ENCODE measurements around the gene ATG16L1.

The ATG16L1 gene

DNA sequence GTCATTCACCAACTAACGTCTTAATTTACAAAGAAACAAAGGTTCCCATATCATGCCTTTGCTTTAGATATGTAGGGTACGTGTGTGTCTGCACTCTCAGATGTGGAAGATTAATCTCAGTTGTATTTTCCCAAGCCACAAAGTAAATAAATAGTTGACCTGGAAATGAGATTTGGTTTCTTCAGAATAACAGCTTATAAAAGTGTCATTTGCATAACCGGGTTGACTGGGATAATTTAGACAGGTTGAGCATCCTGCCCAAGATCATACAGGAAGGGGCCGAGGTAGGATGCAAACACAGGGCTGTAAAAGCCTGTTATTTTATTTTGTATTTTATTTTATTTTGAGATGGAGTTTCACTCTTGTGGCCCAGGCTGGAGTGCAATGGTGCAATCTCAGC lies 19.5 kb downstream of the ATG16L1 start:
- no peak for DNase-seq (ENCODE audit: low read depth)
- H3K4me3 ChIP-seq (ENCODE audit: low read depth, low read length): no peak overlapping the region
- TF ChIP-seq, protein P1, sequence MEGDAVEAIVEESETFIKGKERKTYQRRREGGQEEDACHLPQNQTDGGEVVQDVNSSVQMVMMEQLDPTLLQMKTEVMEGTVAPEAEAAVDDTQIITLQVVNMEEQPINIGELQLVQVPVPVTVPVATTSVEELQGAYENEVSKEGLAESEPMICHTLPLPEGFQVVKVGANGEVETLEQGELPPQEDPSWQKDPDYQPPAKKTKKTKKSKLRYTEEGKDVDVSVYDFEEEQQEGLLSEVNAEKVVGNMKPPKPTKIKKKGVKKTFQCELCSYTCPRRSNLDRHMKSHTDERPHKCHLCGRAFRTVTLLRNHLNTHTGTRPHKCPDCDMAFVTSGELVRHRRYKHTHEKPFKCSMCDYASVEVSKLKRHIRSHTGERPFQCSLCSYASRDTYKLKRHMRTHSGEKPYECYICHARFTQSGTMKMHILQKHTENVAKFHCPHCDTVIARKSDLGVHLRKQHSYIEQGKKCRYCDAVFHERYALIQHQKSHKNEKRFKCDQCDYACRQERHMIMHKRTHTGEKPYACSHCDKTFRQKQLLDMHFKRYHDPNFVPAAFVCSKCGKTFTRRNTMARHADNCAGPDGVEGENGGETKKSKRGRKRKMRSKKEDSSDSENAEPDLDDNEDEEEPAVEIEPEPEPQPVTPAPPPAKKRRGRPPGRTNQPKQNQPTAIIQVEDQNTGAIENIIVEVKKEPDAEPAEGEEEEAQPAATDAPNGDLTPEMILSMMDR (IDR thresholded peaks at IDR 0.05; ENCODE audit: low read depth, low read length, missing control alignments): no peak

DNA sequence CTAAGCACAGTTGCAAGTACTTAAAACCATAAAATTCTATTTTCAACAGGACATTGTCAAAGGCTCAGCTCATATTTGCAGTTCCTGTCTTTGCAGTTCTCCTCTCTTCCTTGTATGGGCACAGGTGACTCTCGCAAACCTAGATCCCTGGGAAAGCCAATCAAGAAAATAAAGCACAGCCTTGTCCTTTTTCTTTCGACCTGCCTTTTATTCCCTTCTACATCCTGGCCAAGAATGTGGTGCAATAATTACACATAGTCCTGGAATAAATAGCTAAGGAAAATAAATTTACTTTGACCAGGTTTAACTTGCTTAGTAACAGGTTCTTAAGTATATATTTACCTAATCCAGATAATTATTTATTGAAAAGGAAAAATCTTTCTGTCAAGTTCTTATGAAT lies 20.2 kb downstream of the ATG16L1 start:
- no peak overlapping the region for H3K4me3 ChIP-seq (ENCODE audit: low read depth, low read length)
- TF ChIP-seq, protein P1 (IDR thresholded peaks at IDR 0.05; ENCODE audit: low read depth, low read length, missing control alignments): no peak
- no peak for DNase-seq (ENCODE audit: low read depth)

DNA sequence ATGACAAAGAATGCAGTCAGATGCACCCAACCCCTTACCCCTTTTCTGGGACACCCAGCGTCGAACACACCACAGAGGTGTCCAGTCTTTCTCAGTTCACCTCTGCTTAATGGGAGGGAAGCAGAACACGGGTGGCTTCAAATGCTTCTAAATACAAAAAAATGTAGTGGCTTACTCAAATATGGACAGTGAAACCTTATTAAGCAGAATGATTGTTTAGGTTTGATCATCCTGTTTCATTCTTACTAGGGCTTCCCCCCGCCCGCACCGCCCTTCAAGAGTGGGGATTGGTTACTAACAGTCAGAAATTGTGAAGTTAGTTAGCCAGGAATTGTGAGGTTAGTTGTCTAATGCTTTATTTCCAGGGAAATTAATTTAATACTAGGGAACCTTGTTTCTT lies 21.6 kb downstream of the ATG16L1 start:
- DNase-seq (ENCODE audit: low read depth): no peak
- TF ChIP-seq, protein P1 (IDR thresholded peaks at IDR 0.05; ENCODE audit: low read depth, low read length, missing control alignments): no peak

DNA sequence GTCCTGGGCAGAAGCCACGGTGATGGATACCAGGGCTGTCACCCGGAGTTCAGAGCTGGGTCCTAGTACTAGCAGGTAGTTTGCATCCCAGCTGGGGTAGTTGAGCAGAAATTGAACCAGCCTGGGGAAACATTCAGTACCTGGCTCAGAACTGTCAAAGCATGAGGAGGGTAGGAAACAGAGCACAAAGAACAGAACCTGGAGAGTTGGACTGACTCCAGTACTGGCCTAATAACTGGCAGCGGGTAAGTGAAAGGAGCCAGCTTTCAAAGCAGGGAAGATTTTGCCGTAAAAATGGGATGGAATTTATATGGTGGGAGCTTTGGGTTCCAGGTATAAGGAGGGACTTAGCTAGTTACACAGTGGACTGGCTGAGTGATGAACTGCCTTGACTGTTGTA lies 23.8 kb downstream of the ATG16L1 start:
- no peak overlapping the region for H3K4me3 ChIP-seq (ENCODE audit: low read depth, low read length)
- TF ChIP-seq, protein P1 (IDR thresholded peaks at IDR 0.05; ENCODE audit: low read depth, low read length, missing control alignments): no peak
- no peak for DNase-seq (ENCODE audit: low read depth)

More for the DNA sequence above, 21.6 kb downstream of the ATG16L1 start:
- H3K4me3 ChIP-seq (ENCODE audit: low read depth, low read length): no peak overlapping the region

DNA sequence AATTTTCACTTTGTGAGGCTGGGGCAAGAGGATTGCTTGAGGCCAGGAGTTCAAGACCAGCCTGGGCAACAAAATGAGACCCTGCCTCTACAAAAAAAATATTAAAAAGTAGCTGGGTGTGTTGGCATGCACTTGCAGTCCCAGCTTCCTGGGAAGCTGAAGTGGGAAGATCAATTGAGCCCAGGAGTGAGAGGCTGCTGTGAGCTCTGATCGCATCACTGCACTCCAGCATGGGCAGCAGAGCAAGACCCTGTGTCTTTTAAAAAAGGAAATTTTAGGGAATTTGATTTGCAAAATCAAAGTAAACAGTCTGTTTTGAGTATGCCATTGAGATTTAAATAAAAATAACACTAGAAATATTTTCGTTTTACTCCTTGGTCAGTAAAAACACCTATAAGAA lies 27.4 kb downstream of the ATG16L1 start:
- no peak for DNase-seq (ENCODE audit: low read depth)
- TF ChIP-seq, protein P1 (IDR thresholded peaks at IDR 0.05; ENCODE audit: low read depth, low read length, missing control alignments): no peak
- H3K4me3 ChIP-seq (ENCODE audit: low read depth, low read length): no peak overlapping the region

DNA sequence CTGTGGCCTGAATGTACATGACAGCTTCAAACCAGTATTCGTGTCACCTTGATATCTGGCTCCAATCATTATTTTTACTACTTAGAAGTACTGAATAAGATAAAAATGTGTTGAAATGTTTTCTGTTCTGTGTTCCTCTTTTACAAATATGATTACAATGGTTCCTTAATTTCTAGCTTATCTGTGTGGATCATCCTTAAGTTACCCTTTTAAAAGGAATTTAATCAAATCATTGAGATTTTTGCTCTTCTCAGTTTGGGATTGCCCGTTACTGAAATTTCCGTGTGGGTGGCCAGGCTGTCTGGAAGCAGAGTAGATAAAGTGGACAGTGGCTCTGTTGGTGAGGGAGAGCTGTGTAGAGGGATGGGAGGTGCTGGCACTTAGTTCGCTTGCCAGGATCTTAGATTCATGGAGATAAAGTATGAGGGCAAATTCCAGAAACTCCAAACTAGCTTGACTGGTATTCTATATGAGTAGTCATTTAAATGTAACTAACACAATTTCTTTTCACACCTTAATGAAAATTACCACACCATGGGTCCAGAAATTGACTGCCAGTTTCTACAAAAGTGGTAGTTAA lies 28.7 kb downstream of the ATG16L1 start:
- no peak for DNase-seq (ENCODE audit: low read depth)
- TF ChIP-seq, protein P1 (IDR thresholded peaks at IDR 0.05; ENCODE audit: low read depth, low read length, missing control alignments): no peak
- no peak overlapping the region for H3K4me3 ChIP-seq (ENCODE audit: low read depth, low read length)

DNA sequence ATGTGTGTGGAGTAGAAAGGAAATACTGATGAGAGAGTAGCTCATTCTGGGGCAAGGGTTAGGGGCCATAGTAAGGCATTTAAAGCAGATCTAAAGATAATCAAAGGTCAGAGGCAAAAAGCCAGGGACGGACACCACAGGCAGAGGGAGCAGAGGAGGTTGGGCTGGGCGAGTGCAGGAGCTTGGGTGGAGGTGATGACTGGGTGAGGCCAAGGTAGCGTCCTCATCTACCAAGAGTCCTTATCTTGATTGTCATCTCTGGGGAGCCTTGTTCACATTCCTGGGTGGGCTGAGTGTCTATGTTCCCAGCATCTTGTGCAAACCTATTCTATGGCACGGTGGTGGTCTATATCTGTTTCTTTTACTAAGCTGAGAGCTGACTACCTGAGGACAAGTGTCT lies 30.1 kb downstream of the ATG16L1 start:
- no peak overlapping the region for H3K4me3 ChIP-seq (ENCODE audit: low read depth, low read length)
- DNase-seq (ENCODE audit: low read depth): no peak
- TF ChIP-seq, protein P1 (IDR thresholded peaks at IDR 0.05; ENCODE audit: low read depth, low read length, missing control alignments): no peak
